ENCODE results near the gene KIRREL3. TPM values are rescaled to one million over a fixed set of nuclear protein-coding genes. Genes with fewer than 3 reads are reported as not detected.

Gene KIRREL3
- total and polyA plus RNA-seq, 2 of the 4 experiments (the other 2 are of a cell fraction): 10.9 to 15.9 TPM

DNA sequence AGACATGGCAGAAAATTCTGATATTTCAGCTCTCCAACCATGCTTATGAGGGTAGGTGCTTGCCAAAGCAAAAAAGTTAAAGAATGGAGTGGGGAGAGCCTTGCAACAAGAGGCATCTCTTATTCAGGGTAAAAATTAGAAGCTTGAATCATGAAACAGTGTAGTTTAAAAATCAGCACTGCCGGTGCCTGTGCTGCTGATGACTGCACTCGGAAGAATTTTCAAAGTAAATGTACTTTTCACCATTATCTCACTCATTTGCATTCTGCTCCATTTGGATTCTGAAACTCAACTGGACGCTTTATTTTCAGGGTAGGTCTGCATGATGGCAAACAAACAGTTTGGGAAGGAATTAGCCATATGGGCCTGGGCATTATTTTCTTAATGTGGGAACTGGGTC lies 126.3 kb downstream of the KIRREL3 start:
- intact Hi-C loops (cut with micrococcal nuclease) (no loop called here), in situ Hi-C loops (cut with MboI; ENCODE audit: low sequenced_read_pairs) (no loop called here), dilution Hi-C loops (cut with HindIII; ENCODE audit: low sequenced_read_pairs, unreplicated experiment) (no loop called here)
- Histone ChIP-seq H3K4me1 (ENCODE audit: control insufficient read depth, insufficient read depth, low read length) (peaks cover 8% of the 10 kb centered on the region), H3K9me1 (ENCODE audit: insufficient read depth, low read length) (peaks cover 11% of the 10 kb centered on the region), H2BK20ac (ENCODE audit: low read depth, low read length) (no peak overlapping the region), H4K91ac (ENCODE audit: insufficient read depth, low read depth, low read length) (no peak overlapping the region), H3K27ac (ENCODE audit: insufficient read depth, low read length) (no peak overlapping the region), H3K27me3 (ENCODE audit: control insufficient read depth, insufficient read depth, low read length) (no peaks in the 10 kb centered on the region), H3K9me3 (ENCODE audit: control insufficient read depth, insufficient read depth, low read length) (no peaks in the 10 kb centered on the region), H3K4me2 (ENCODE audit: low read depth, low read length) (peak overlapping the region; percentile 43; the same call in 1 of the 2 replicates), H2AFZ (replicated peaks; ENCODE audit: low read length, poor library complexity) (no peak overlapping the region), H3K36me3 (ENCODE audit: control insufficient read depth, insufficient read depth, low read length) (no peaks in the 10 kb centered on the region), H4K20me1 (ENCODE audit: insufficient read depth, low read length) (peaks cover 3% of the 10 kb centered on the region; the same call in 1 of the 2 replicates), H3K56ac (ENCODE audit: extremely low read depth, insufficient read depth, low read length) (no peak overlapping the region), H2AK9ac (replicated peaks; ENCODE audit: low read depth, low read length, poor library complexity) (no peak overlapping the region), H2BK15ac (ENCODE audit: low read depth, low read length) (no peak overlapping the region), H2AK5ac (ENCODE audit: low read depth, low read length) (no peak overlapping the region; the same call in 1 of the 2 replicates), H3K9ac (ENCODE audit: low read depth, low read length) (no peak overlapping the region), H4K8ac (ENCODE audit: low read depth in 2 of 2, low read length in 2 of 2) (no peak overlapping the region), H2BK5ac (ENCODE audit: low read depth, low read length, poor library complexity, severe bottlenecking) (peak overlapping the region; percentile 14), H3K4ac (ENCODE audit: low read depth, low read length) (no peak overlapping the region), H3K18ac (ENCODE audit: low read depth, low read length) (peak overlapping the region; percentile 21; the same call in 1 of the 2 replicates), H3K4me3 (ENCODE audit: insufficient read depth, low read depth, low read length) (no peak overlapping the region), H3K23ac (ENCODE audit: low read depth, low read length) (no peak overlapping the region), H3K79me1 (ENCODE audit: low read depth in 1 of 2, low read length in 2 of 2) (peaks cover 10 to 33% of the 10 kb centered on the region in 2 experiments), H4K5ac (ENCODE audit: low read depth, low read length) (no peak overlapping the region), H2BK120ac (ENCODE audit: low read depth, low read length) (no peak overlapping the region), H3K14ac (replicated peaks; ENCODE audit: low read depth, low read length) (no peak overlapping the region)
- no CpG with 5 or more reads among the region's 3 CpGs for WGBS, 2 experiments (ENCODE audit: extremely low coverage in 2 of 2, insufficient read length in 1 of 2)
- no peak for TF ChIP-seq RCOR1 (IDR thresholded peaks at IDR 0.05; ENCODE audit: insufficient replicate concordance, low read length)
- TF ChIP-seq MXI1 (IDR thresholded peaks at IDR 0.05; ENCODE audit: borderline replicate concordance, low read depth, low read length): no peak
- no peak for TF ChIP-seq CEBPB (IDR thresholded peaks at IDR 0.05; ENCODE audit: low read depth, low read length)
- TF ChIP-seq, protein P1, sequence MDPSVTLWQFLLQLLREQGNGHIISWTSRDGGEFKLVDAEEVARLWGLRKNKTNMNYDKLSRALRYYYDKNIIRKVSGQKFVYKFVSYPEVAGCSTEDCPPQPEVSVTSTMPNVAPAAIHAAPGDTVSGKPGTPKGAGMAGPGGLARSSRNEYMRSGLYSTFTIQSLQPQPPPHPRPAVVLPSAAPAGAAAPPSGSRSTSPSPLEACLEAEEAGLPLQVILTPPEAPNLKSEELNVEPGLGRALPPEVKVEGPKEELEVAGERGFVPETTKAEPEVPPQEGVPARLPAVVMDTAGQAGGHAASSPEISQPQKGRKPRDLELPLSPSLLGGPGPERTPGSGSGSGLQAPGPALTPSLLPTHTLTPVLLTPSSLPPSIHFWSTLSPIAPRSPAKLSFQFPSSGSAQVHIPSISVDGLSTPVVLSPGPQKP (IDR thresholded peaks at IDR 0.05; ENCODE audit: borderline replicate concordance, low read depth, low read length): no peak
- TF ChIP-seq FOS (IDR thresholded peaks at IDR 0.05; ENCODE audit: low read depth, low read length): no peak
- TF ChIP-seq MAFK (IDR thresholded peaks at IDR 0.05; ENCODE audit: low read depth, low read length): no peak
- TF ChIP-seq, protein P2, sequence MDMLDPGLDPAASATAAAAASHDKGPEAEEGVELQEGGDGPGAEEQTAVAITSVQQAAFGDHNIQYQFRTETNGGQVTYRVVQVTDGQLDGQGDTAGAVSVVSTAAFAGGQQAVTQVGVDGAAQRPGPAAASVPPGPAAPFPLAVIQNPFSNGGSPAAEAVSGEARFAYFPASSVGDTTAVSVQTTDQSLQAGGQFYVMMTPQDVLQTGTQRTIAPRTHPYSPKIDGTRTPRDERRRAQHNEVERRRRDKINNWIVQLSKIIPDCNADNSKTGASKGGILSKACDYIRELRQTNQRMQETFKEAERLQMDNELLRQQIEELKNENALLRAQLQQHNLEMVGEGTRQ (IDR thresholded peaks at IDR 0.05; ENCODE audit: low read depth, low read length): no peak
- TF ChIP-seq MAZ (IDR thresholded peaks at IDR 0.05; ENCODE audit: borderline replicate concordance, low read depth, low read length): no peak
- no peak for TF ChIP-seq RFX5 (IDR thresholded peaks at IDR 0.05; ENCODE audit: low read depth, low read length)
- TF ChIP-seq CHD1 (IDR thresholded peaks at IDR 0.05; ENCODE audit: low read depth, low read length): no peak
- TF ChIP-seq RAD21 (IDR thresholded peaks at IDR 0.05; ENCODE audit: low read length): no peak
- TF ChIP-seq, protein P3, sequence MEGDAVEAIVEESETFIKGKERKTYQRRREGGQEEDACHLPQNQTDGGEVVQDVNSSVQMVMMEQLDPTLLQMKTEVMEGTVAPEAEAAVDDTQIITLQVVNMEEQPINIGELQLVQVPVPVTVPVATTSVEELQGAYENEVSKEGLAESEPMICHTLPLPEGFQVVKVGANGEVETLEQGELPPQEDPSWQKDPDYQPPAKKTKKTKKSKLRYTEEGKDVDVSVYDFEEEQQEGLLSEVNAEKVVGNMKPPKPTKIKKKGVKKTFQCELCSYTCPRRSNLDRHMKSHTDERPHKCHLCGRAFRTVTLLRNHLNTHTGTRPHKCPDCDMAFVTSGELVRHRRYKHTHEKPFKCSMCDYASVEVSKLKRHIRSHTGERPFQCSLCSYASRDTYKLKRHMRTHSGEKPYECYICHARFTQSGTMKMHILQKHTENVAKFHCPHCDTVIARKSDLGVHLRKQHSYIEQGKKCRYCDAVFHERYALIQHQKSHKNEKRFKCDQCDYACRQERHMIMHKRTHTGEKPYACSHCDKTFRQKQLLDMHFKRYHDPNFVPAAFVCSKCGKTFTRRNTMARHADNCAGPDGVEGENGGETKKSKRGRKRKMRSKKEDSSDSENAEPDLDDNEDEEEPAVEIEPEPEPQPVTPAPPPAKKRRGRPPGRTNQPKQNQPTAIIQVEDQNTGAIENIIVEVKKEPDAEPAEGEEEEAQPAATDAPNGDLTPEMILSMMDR (conservative IDR thresholded peaks at IDR 0.05; ENCODE audit: low read depth, low read length): no peak
- no peak for TF ChIP-seq NFE2L2 (IDR thresholded peaks at IDR 0.05; ENCODE audit: low read depth, low read length)
- no TSS peak for BruUV-seq (replicated peaks)
- DNase-seq: peak; percentile 58
- ChIA-PET CTCF (interaction anchor here (0.6 to 1.3 kb wide), 3 partner anchors 16 to 199 kb away, joined by 3 to 4 read pairs (median 3); no protein-coding TSS in a partner anchor), POLR2A (ENCODE audit: unreplicated experiment) (no interaction called here)
- peak; percentile 91 for ATAC-seq (ENCODE audit: low read depth)

Data from IMR-90 (cell line).